Measurements from ENCODE around the gene TRAF4. TPM values are rescaled to one million over a fixed set of nuclear protein-coding genes. Genes with fewer than 3 reads are reported as not detected.

TRAF4 gene
- total RNA-seq, 2 donors from 2014 or later, result 92.1 to 128 TPM

DNA sequence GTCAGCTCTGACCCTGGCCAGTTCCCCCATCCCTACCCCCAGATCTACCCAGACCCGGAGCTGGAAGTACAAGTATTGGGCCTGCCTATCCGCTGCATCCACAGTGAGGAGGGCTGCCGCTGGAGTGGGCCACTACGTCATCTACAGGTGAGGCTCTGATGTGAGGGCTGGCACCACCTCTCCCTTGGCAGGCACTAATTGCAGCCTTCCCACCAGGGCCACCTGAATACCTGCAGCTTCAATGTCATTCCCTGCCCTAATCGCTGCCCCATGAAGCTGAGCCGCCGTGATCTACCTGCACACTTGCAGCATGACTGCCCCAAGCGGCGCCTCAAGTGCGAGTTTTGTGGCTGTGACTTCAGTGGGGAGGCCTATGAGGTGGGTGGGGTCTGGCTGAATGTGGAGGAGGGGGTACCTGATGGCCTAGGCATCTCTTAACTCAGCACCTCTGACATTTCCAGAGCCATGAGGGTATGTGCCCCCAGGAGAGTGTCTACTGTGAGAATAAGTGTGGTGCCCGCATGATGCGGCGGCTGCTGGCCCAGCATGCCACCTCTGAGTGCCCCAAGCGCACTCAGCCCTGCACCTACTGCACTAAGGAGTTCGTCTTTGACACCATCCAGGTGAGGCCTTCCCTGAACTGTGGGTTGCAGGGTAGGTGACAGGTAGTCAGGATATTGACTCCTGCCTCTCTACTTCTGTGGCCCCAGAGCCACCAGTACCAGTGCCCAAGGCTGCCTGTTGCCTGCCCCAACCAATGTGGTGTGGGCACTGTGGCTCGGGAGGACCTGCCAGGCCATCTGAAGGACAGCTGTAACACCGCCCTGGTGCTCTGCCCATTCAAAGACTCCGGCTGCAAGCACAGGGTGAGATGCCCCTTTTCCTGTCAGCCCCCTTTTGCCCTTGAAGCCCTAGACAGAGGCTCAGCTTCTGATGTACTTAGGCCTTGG, 4.3 kb downstream of the TRAF4 start:
- H3K36me3 ChIP-seq, result peaks cover 11% of the 10 kb centered on the region
- H3K4me1 ChIP-seq, result peaks cover 23% of the 10 kb centered on the region
- no peak overlapping the region for H3K4me3 ChIP-seq
- TF ChIP-seq, protein P1, sequence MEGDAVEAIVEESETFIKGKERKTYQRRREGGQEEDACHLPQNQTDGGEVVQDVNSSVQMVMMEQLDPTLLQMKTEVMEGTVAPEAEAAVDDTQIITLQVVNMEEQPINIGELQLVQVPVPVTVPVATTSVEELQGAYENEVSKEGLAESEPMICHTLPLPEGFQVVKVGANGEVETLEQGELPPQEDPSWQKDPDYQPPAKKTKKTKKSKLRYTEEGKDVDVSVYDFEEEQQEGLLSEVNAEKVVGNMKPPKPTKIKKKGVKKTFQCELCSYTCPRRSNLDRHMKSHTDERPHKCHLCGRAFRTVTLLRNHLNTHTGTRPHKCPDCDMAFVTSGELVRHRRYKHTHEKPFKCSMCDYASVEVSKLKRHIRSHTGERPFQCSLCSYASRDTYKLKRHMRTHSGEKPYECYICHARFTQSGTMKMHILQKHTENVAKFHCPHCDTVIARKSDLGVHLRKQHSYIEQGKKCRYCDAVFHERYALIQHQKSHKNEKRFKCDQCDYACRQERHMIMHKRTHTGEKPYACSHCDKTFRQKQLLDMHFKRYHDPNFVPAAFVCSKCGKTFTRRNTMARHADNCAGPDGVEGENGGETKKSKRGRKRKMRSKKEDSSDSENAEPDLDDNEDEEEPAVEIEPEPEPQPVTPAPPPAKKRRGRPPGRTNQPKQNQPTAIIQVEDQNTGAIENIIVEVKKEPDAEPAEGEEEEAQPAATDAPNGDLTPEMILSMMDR (IDR thresholded peaks at IDR 0.05), result no peak
- no peaks in the 10 kb centered on the region for H3K27me3 ChIP-seq
- H3K9me3 ChIP-seq, result no peaks in the 10 kb centered on the region
- intact Hi-C loops (cut with DNase I), result no loop called here
- peak overlapping the region; percentile 95 for H3K27ac ChIP-seq
- H3K9ac ChIP-seq (ENCODE audit: low read depth in 2 of 2, low read length in 2 of 2), result peak overlapping the region; percentile 3 to 85
- no peak for DNase-seq

DNA sequence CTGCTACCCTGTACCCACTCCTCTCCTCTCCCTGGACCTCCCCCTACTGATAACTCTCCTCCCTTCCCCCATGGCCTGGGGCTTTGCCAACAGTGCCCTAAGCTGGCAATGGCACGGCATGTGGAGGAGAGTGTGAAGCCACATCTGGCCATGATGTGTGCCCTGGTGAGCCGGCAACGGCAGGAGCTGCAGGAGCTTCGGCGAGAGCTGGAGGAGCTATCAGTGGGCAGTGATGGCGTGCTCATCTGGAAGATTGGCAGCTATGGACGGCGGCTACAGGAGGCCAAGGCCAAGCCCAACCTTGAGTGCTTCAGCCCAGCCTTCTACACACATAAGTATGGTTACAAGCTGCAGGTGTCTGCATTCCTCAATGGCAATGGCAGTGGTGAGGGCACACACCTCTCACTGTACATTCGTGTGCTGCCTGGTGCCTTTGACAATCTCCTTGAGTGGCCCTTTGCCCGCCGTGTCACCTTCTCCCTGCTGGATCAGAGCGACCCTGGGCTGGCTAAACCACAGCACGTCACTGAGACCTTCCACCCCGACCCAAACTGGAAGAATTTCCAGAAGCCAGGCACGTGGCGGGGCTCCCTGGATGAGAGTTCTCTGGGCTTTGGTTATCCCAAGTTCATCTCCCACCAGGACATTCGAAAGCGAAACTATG, 5.2 kb downstream of the TRAF4 start:
- peak overlapping the region in 1 of 2 donors; percentile 76 for H3K9ac ChIP-seq (ENCODE audit: low read depth in 2 of 2, low read length in 2 of 2)
- H3K27ac ChIP-seq, result peak overlapping the region; percentile 62
- H3K36me3 ChIP-seq, result peaks cover 11% of the 10 kb centered on the region
- intact Hi-C loops (cut with DNase I), result no loop called here
- no peaks in the 10 kb centered on the region for H3K9me3 ChIP-seq
- no peak for DNase-seq
- no peaks in the 10 kb centered on the region for H3K27me3 ChIP-seq
- H3K4me1 ChIP-seq, result peaks cover 23% of the 10 kb centered on the region
- H3K4me3 ChIP-seq, result no peak overlapping the region
- TF ChIP-seq, protein P1 (IDR thresholded peaks at IDR 0.05), result no peak

DNA sequence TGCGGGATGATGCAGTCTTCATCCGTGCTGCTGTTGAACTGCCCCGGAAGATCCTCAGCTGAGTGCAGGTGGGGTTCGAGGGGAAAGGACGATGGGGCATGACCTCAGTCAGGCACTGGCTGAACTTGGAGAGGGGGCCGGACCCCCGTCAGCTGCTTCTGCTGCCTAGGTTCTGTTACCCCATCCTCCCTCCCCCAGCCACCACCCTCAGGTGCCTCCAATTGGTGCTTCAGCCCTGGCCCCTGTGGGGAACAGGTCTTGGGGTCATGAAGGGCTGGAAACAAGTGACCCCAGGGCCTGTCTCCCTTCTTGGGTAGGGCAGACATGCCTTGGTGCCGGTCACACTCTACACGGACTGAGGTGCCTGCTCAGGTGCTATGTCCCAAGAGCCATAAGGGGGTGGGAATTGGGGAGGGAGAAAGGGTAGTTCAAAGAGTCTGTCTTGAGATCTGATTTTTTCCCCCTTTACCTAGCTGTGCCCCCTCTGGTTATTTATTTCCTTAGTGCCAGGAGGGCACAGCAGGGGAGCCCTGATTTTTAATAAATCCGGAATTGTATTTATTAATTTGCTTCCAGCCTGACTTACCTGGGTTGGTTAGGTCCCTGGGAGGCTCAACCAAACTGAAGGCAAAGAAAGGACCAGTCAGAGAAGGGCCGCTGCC, 5.8 kb downstream of the TRAF4 start:
- peak overlapping the region; percentile 62 for H3K27ac ChIP-seq
- no peak for DNase-seq
- H3K9me3 ChIP-seq, result no peaks in the 10 kb centered on the region
- peak overlapping the region in 1 of 2 donors; percentile 76 for H3K9ac ChIP-seq (ENCODE audit: low read depth in 2 of 2, low read length in 2 of 2)
- H3K27me3 ChIP-seq, result no peaks in the 10 kb centered on the region
- no peak overlapping the region for H3K4me3 ChIP-seq
- intact Hi-C loops (cut with DNase I), result loop anchor here (2.0 to 10.0 kb wide), 2 partner anchors 23 to 65 kb away; partner anchors contain the start of gene TLCD1
- TF ChIP-seq, protein P1 (IDR thresholded peaks at IDR 0.05), result no peak
- peaks cover 23% of the 10 kb centered on the region for H3K4me1 ChIP-seq
- peaks cover 11% of the 10 kb centered on the region for H3K36me3 ChIP-seq

DNA sequence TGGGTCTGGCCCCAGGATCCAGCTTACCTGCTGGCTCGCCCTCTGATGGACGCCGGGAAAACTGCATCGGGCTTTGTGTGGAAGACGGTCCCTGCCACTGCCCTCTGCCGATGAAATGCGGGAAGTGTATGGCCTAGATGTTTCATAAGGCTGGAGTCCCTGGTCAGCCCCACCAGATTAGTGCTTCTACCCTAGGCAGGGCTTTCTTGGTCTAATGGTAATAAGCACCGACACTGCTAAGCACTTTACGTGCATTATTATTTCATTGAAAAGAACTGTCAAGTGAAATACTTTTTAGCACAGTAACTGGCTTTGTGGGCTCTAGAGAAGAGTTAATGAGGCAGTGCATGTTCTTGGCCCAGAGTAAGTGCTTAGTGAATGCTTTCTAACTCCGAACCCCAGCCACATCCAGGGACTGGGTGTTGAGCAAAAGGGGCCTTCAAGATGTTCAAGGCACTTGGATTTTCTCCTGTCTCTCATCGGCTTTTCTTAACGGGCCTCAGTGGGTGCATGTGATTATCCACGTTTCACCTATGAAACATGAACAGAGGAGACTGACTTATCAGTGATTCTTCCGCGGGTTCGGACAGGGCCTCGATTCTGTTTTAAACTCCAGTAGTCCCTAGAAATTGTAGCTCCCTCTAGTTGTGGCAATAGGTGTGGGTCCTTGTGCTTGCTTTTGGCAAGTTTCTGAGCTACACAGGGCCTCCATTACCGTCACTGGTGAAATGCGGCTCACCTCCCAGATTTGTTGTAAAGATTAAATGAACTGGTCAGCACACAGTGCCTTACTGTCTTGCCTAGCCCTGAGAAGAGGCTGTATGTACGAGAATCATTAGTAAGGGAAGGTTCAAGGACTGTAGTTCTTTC, 6.6 kb downstream of the TRAF4 start:
- Histone ChIP-seq H3K4me1 (peaks cover 23% of the 10 kb centered on the region), H3K9me3 (no peaks in the 10 kb centered on the region), H3K4me3 (no peak overlapping the region), H3K27ac (peak overlapping the region; percentile 62), H3K27me3 (no peaks in the 10 kb centered on the region), H3K9ac (ENCODE audit: low read depth in 2 of 2, low read length in 2 of 2) (peak overlapping the region in 1 of 2 donors; percentile 76), H3K36me3 (peaks cover 11% of the 10 kb centered on the region)
- intact Hi-C loops (cut with DNase I), result loop anchor here (2.0 to 10.0 kb wide), 2 partner anchors 24 to 66 kb away; partner anchors contain the start of gene TLCD1
- DNase-seq, result peak; percentile 97
- TF ChIP-seq, protein P1 (IDR thresholded peaks at IDR 0.05), result peak; percentile 100

Data from colonic mucosa (tissue), 4 donors.